Stimulated activated CD8-positive, alpha-beta memory T cell treated with anti-CD3 and anti-CD28 coated beads, Interleukin-15, amount 100 ng/mL, for 1 hour (primary cell): ENCODE measurements around the gene GLRX3.
"Not testable (repeated sequence)": the region's sequence is repeated elsewhere in the genome, so short reads cannot be mapped to it uniquely, and the experiment has no call there.

Experiments used
- DNase-seq: peaks from one replicate; pipeline ENCODE4 v3.0.0-alpha.2; 2020; ENCODE audit warnings: low read depth

GLRX3 gene

GRCh38 chr10:130136226-130137089, at the start of gene GLRX3:
TSS of gene GLRX3 (plus strand) at chr10:130136391. CDS start at chr10:130136421, 30 bp downstream.
- DNase-seq, result peak; percentile 73

DNA sequence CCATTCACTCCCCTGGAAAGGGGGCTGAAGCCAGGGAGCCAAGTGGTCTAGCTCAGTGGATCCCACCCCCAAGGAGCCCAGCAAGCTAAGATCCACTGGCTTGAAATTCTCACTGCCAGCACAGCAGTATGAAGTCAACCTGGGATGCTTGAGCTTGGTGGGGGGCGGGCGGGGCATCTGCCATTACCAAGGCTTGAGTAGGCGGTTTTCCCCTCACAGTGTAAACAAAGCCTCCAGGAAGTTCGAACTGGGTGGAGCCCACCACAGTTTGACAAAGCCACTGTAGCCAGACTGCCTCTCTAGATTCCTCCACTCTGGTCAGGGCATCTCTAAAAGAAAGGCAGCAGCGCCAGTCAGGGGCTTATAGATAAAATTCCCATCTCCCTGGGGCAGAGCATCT, 45.6 kb upstream of the GLRX3 start:
- DNase-seq, result not testable (repeated sequence)

GRCh38 chr10:130099344-130099743, 36.8 kb upstream of the GLRX3 start:
- no peak for DNase-seq

- DNase-seq, result no peak
Observed at GRCh38 chr10:130105724-130106123, 30.5 kb upstream of the GLRX3 start.

DNA sequence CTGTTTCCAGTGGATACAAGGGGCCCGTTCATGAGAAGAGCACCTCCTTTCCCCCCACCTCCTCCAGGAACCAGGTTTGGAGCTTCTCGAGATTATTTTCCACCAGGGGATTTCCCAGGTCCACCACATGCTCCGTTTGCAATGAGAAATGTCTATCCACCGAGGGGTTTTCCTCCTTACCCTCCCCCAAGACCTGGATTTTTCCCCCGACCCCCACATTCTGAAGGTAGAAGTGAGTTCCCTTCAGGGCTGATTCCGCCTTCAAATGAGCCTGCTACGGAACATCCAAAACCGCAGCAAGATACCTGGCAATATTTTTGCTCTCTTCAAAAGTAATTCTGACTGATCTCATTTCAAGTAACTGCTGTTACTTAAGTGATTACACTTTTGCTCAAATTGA, 28.0 kb upstream of the GLRX3 start:
- DNase-seq, result not testable (repeated sequence)

GRCh38 chr10:130108934-130109604, 27.1 kb upstream of the GLRX3 start:
- no peak for DNase-seq

DNA sequence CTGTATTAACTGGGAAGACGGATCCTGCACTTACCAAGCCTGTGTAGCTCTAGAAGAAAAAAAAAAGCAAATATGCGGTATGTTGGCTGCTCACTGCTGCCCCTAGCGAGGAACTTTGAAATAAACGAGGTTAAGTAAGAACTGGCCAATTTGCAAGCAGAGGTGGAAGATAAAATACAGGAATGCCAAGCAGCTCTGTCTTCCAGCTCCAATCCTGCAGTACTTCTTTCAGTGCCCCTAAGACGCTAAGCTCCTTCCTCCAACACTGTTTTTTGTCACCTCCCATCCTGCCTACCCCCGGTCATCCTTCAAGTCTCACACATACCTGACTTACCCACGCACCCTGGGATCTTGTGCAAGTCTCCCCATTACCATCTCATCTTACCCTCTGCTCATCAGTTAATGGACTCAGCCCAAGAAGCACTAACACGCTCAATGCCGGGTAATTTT, 26.4 kb upstream of the GLRX3 start:
- DNase-seq, result peak; percentile 52

- peak; percentile 96 for DNase-seq
Observed at GRCh38 chr10:130110246-130111112, 25.7 kb upstream of the GLRX3 start, which contains the start of gene C10orf143. TSS of gene C10orf143 (minus strand) at chr10:130110830. CDS start at chr10:130110772, 58 bp downstream.

- peak; percentile 87 for DNase-seq
Observed at GRCh38 chr10:130111113-130111851, 24.9 kb upstream of the GLRX3 start.

DNA sequence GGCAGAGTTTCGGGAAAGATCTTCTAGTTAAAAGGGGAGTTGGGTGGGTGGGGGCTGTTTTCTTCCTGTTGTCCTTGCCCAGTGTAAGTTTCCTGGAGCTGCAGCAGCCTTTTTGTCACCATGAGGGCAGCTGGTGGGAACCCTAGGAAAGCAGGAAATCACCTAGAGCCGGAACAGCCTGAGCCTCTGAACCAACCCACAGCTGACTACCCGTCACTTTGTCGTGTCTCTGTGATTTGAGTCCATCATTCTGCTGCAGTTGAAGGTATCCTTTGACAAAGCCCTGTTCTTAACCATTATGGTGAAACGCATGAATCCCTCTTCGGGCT, 24.4 kb upstream of the GLRX3 start:
- DNase-seq, result no peak

DNA sequence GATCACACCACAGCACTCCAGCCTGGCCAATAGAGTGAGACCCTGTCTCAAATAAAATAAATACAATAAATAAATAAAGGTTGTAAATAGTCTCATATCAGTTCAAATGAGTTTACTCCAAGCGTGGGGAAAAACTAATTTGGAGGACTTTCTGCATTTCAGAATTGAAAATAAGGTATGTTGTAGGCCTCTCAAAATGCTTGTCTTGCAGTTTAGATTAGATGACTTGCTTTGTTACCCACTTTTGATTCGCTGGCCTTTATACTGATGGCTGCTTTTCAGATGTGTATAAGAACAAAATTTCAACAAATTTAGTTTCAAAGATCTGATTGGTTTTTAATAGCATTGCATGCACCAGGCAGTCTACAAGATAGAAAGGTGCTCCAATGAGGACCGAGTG, 23.4 kb upstream of the GLRX3 start:
- DNase-seq, result no peak

- not testable (repeated sequence) for DNase-seq
Observed at GRCh38 chr10:130116942-130117341, 19.2 kb upstream of the GLRX3 start.

GRCh38 chr10:130117535-130117934, 18.7 kb upstream of the GLRX3 start:
- DNase-seq, result not testable (repeated sequence)

DNA sequence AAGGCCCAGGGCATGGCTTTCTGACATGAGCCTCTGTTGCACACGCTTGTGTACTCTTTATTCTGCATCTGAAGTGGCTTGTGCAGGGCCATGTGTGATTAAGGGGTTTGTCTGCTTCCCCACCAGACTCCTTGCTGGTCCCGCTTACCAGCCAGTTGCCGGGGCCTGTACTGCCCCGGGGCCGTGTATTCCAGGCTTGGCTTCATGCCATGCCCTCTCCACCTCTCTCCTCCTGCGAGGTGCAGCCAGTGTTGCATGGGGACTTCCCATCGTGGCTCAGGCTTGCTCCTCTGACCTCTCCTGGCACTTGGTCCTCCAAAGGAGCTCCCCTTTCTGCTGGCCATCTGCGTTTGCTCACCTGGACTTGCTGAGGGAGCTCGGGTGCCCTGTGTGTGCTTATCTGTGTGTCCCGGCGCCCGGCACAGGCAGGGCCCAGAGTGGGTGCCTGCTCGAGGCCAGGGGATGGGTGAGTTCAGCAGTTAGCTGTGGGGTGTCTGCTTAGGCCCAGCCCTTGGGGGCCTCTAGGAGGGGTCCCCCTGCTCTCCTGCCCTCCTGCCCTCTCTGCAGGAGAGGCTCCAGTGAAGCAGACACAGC, 14.6 kb upstream of the GLRX3 start:
- no peak for DNase-seq

GRCh38 chr10:130127364-130128061, 8.7 kb upstream of the GLRX3 start:
- DNase-seq, result peak; percentile 24

DNA sequence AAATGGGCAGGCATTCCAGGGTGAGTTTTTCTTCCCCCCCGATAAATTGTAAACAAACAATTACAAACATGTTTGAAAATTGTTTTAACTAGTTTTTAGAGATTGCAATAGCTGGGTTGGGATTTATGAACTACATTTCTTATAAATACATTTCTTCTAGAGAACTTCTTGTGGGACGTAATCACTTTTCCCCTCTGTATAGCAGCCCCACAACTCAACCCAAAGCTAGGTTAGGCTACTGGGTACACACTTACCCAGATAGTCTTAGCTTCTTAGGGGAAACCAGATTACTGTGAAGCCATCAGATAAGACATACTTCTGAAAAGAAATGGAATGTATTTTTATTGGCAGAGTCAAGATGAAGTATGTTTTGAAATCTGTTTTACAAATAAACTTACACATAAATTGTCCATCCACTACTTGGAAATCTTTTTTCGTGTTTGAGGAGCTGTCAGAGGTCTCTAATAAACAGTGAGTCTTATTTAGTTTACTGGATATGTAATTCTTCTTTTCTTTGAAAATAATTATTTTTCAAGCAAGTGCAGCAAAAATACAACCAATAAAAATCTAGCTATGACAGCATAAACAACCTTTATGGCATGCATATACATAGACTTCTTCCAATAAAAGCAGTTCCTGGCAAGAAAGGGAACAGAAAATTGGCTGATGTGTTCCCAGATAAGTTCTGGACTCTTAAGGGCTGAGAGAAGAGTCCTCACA, 8.0 kb upstream of the GLRX3 start:
- no peak for DNase-seq

DNA sequence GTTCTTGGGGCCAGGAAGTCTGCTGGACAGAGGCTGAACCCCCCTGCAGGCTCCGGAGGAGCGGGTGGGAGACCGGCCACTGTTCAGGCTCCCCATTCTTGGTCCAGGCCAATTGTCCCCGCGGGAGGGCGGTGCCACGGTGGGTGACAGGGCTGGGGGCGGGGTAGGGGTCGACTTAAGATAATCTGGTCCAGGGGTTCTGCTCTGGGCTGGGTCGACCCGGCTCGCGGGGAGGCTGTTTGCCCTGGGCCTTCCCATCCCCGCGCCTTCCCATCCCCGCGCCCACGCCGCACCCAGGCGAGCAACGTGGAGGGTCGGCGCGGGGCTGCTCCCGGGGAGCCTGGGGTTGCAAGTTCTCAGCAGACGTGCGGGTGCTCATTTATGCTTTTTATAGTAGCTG, 7.3 kb upstream of the GLRX3 start:
- DNase-seq, result no peak

- no peak for DNase-seq
Observed at GRCh38 chr10:130135676-130136225, 440 bp upstream of the GLRX3 start.

- no peak for DNase-seq
Observed at GRCh38 chr10:130137090-130137448, 878 bp downstream of the GLRX3 start.
